Jurkat, Clone E6-1 (cell line): Measurements from ENCODE around the gene EVL.
"Not testable (repeated sequence)": the region's sequence is repeated elsewhere in the genome, so short reads cannot be mapped to it uniquely, and the experiment has no call there.

Experiments used
- DNase-seq: peaks from one replicate; pipeline ENCODE4 v3.0.0-alpha.2; 2011; ENCODE audit warnings: low read depth, low spot score
- H3K4me3 ChIP-seq: 2 replicates; pipeline ENCODE4 v1.5.1; 2011; ENCODE audit warnings: mild to moderate bottlenecking, low read length, control low read depth, moderate library complexity

EVL gene

GRCh38 chr14:100063314-100063941 lies 1.8 kb upstream of the EVL start:
- DNase-seq = no peak

GRCh38 chr14:100064335-100065092 lies 708 bp upstream of the EVL start:
- DNase-seq = not testable (repeated sequence)
- peak overlapping the region; percentile 72 for H3K4me3 ChIP-seq

More at GRCh38 chr14:100063314-100063941, 1.8 kb upstream of the EVL start:
- H3K4me3 ChIP-seq = no peak overlapping the region; the same call in 1 of the 2 replicates

- peak; percentile 97 for DNase-seq
- H3K4me3 ChIP-seq = peak overlapping the region; percentile 72
These were observed 836 bp downstream of the EVL start for GRCh38 chr14:100065942-100066574.

GRCh38 chr14:100066962-100067361 lies 1.7 kb downstream of the EVL start:
- DNase-seq = no peak

GRCh38 chr14:100067481-100067880 lies 2.3 kb downstream of the EVL start:
- peak overlapping the region; percentile 72 for H3K4me3 ChIP-seq
- DNase-seq = no peak

More at GRCh38 chr14:100066962-100067361, 1.7 kb downstream of the EVL start:
- peak overlapping the region; percentile 72 for H3K4me3 ChIP-seq

- peak overlapping the region; percentile 72 for H3K4me3 ChIP-seq
- DNase-seq = peak; percentile 99
These were observed 3.0 kb downstream of the EVL start for GRCh38 chr14:100067971-100068959.

- peak overlapping the region; percentile 72 for H3K4me3 ChIP-seq
- DNase-seq = no peak
These were observed 4.1 kb downstream of the EVL start for GRCh38 chr14:100069161-100069800.

GRCh38 chr14:100070310-100070709 lies 5.1 kb downstream of the EVL start:
- peak overlapping the region; percentile 72; the same call in 1 of the 2 replicates for H3K4me3 ChIP-seq
- DNase-seq = no peak

- DNase-seq = peak; percentile 76
- peak overlapping the region; percentile 13; the same call in 1 of the 2 replicates for H3K4me3 ChIP-seq
These were observed 6.3 kb downstream of the EVL start for GRCh38 chr14:100071545-100071944.

GRCh38 chr14:100072783-100073346 lies 7.6 kb downstream of the EVL start:
- DNase-seq = peak; percentile 74
- H3K4me3 ChIP-seq = peak overlapping the region; percentile 46

- H3K4me3 ChIP-seq = peak overlapping the region; percentile 46
- no peak for DNase-seq
These were observed 8.6 kb downstream of the EVL start for GRCh38 chr14:100073576-100074430.

- no peak overlapping the region; the same call in 1 of the 2 replicates for H3K4me3 ChIP-seq
- no peak for DNase-seq
These were observed 9.3 kb downstream of the EVL start for GRCh38 chr14:100074431-100075100.

- no peak for DNase-seq
- H3K4me3 ChIP-seq = no peak overlapping the region
These were observed 10.5 kb downstream of the EVL start for GRCh38 chr14:100075681-100076080.

GRCh38 chr14:100076133-100076532 lies 10.9 kb downstream of the EVL start:
- DNase-seq = no peak
- H3K4me3 ChIP-seq = no peak overlapping the region

GRCh38 chr14:100076606-100077005 lies 11.4 kb downstream of the EVL start:
- no peak overlapping the region for H3K4me3 ChIP-seq
- no peak for DNase-seq

GRCh38 chr14:100077441-100077840 lies 12.2 kb downstream of the EVL start:
- no peak for DNase-seq

More at GRCh38 chr14:100077441-100077840, 12.2 kb downstream of the EVL start:
- no peak overlapping the region for H3K4me3 ChIP-seq
